WTC11 (cell line): ENCODE results near the gene FAM20A. TPM values are rescaled to one million over a fixed set of nuclear protein-coding genes. Genes with fewer than 3 reads are reported as not detected.

Source experiments
- CREB1 ChIP-seq: sonication (generic); formaldehyde crosslinking; IDR thresholded peaks from 2 replicates; pipeline ENCODE4 v1.8.0; 2023; ENCODE audit warnings: mild to moderate bottlenecking, missing genetic modification reagents
- ELF4 ChIP-seq: sonication (generic); formaldehyde crosslinking; IDR thresholded peaks from 2 replicates; pipeline ENCODE4 v1.8.1; 2022; ENCODE audit warnings: low read depth, mild to moderate bottlenecking, moderate library complexity, missing genetic modification reagents
- EMX1 ChIP-seq: fragments of 250-450 bp; sonication (Bioruptor Pico); IDR thresholded peaks from 2 replicates; pipeline ENCODE4 v1.8.0; 2021; ENCODE audit warnings: mild to moderate bottlenecking
- ETV6 ChIP-seq: sonication (generic); formaldehyde crosslinking; IDR thresholded peaks from 2 replicates; pipeline ENCODE4 v1.8.1; 2022; ENCODE audit warnings: mild to moderate bottlenecking, missing genetic modification reagents
- FOXP1 ChIP-seq: sonication (generic); formaldehyde crosslinking; IDR thresholded peaks from 2 replicates; pipeline ENCODE4 v1.8.0; 2022; ENCODE audit warnings: missing genetic modification reagents, mild to moderate bottlenecking, moderate library complexity, borderline replicate concordance
- GABPB1 ChIP-seq: sonication (generic); formaldehyde crosslinking; IDR thresholded peaks from 2 replicates; pipeline ENCODE4 v1.8.1; 2023; ENCODE audit warnings: mild to moderate bottlenecking, missing genetic modification reagents
- GRHL2 ChIP-seq: fragments of 250-450 bp; sonication (Bioruptor Pico); IDR thresholded peaks from 2 replicates; pipeline ENCODE4 v1.8.0; 2022; ENCODE audit warnings: mild to moderate bottlenecking, moderate library complexity; ENCODE audit not compliant: insufficient replicate concordance, severe bottlenecking
- GTF2I ChIP-seq: fragments of 250-450 bp; sonication (Bioruptor Pico); conservative IDR thresholded peaks from 2 replicates; pipeline ENCODE4 v1.4.0; 2021; ENCODE audit warnings: mild to moderate bottlenecking
- HMGA2 ChIP-seq: fragments of 250-450 bp; sonication (Bioruptor Pico); IDR thresholded peaks from 2 replicates; pipeline ENCODE4 v1.4.0; 2021; ENCODE audit warnings: mild to moderate bottlenecking, moderate library complexity
- JUN ChIP-seq: sonication (generic); formaldehyde crosslinking; IDR thresholded peaks from 2 replicates; pipeline ENCODE4 v1.8.0; 2023; ENCODE audit warnings: mild to moderate bottlenecking, missing genetic modification reagents
- KAT7 ChIP-seq: sonication (generic); formaldehyde crosslinking; IDR thresholded peaks from 2 replicates; pipeline ENCODE4 v1.8.1; 2023; ENCODE audit warnings: missing genetic modification reagents, mild to moderate bottlenecking, borderline replicate concordance
- NFATC4 ChIP-seq: fragments of 250-450 bp; sonication (Bioruptor Pico); IDR thresholded peaks from 2 replicates; pipeline ENCODE4 v1.9.0; 2021; ENCODE audit warnings: mild to moderate bottlenecking
- NFE2L1 ChIP-seq: sonication (generic); formaldehyde crosslinking; IDR thresholded peaks from 2 replicates; pipeline ENCODE4 v1.8.1; 2023; ENCODE audit warnings: missing genetic modification reagents
- NFYB ChIP-seq: sonication (generic); formaldehyde crosslinking; conservative IDR thresholded peaks from 2 replicates; pipeline ENCODE4 v1.8.0; 2022; ENCODE audit warnings: low read depth, missing genetic modification reagents
- NR1H2 ChIP-seq: sonication (generic); formaldehyde crosslinking; IDR thresholded peaks from 2 replicates; pipeline ENCODE4 v1.9.0; 2021; ENCODE audit warnings: mild to moderate bottlenecking, moderate library complexity, missing genetic modification reagents
- PRRX2 ChIP-seq: fragments of 250-450 bp; sonication (Bioruptor Pico); IDR thresholded peaks from 2 replicates; pipeline ENCODE4 v1.8.0; 2021; ENCODE audit warnings: mild to moderate bottlenecking
- TEAD4 ChIP-seq: sonication (generic); formaldehyde crosslinking; IDR thresholded peaks from 2 replicates; pipeline ENCODE4 v1.8.0; 2022; ENCODE audit warnings: mild to moderate bottlenecking, missing genetic modification reagents
- TP53 ChIP-seq: sonication (generic); formaldehyde crosslinking; IDR thresholded peaks from 2 replicates; pipeline ENCODE4 v1.8.1; 2023; ENCODE audit warnings: mild to moderate bottlenecking, missing genetic modification reagents
- ZNF121 ChIP-seq: sonication (generic); formaldehyde crosslinking; IDR thresholded peaks from 2 replicates; pipeline ENCODE4 v1.8.0; 2023; ENCODE audit warnings: missing genetic modification reagents
- ZNF232 ChIP-seq: sonication (generic); formaldehyde crosslinking; IDR thresholded peaks from 2 replicates; pipeline ENCODE4 v1.8.0; 2022; ENCODE audit warnings: mild to moderate bottlenecking, missing genetic modification reagents
- ZNF671 ChIP-seq: fragments of 250-450 bp; sonication (Bioruptor Pico); IDR thresholded peaks from 2 replicates; pipeline ENCODE4 v1.8.0; 2021; ENCODE audit warnings: mild to moderate bottlenecking
- total RNA-seq: library from RNA; stranded (reverse); gene quantifications from 3 replicates; pipeline ENCODE4 v1.2.3, GENCODE V29; 2021
- TF ChIP-seq, protein P1 (sequence below): sonication (generic); formaldehyde crosslinking; IDR thresholded peaks from 2 replicates; pipeline ENCODE4 v1.8.1; 2023; ENCODE audit warnings: mild to moderate bottlenecking, moderate library complexity, missing genetic modification reagents
- TF ChIP-seq, protein P2 (sequence below): sonication (generic); formaldehyde crosslinking; IDR thresholded peaks from 2 replicates; pipeline ENCODE4 v1.8.0; 2022; ENCODE audit warnings: mild to moderate bottlenecking, missing genetic modification reagents
- TF ChIP-seq, protein P3 (sequence below): sonication (generic); formaldehyde crosslinking; IDR thresholded peaks from 2 replicates; pipeline ENCODE4 v1.8.1; 2023; ENCODE audit warnings: mild to moderate bottlenecking, missing genetic modification reagents
- TF ChIP-seq, protein P4 (sequence below): sonication (generic); formaldehyde crosslinking; IDR thresholded peaks from 2 replicates; pipeline ENCODE4 v1.8.0; 2022; ENCODE audit warnings: mild to moderate bottlenecking, missing genetic modification reagents
- TF ChIP-seq, protein P5 (sequence below): sonication (generic); formaldehyde crosslinking; IDR thresholded peaks from 2 replicates; pipeline ENCODE4 v1.8.0; 2023; ENCODE audit warnings: missing genetic modification reagents, mild to moderate bottlenecking, borderline replicate concordance
- TF ChIP-seq, protein P6 (sequence below): sonication (generic); formaldehyde crosslinking; IDR thresholded peaks from 2 replicates; pipeline ENCODE4 v1.8.0; 2022; ENCODE audit warnings: mild to moderate bottlenecking, missing genetic modification reagents
- TF ChIP-seq, protein P7 (sequence below): sonication (generic); formaldehyde crosslinking; IDR thresholded peaks from 2 replicates; pipeline ENCODE4 v1.8.1; 2023; ENCODE audit warnings: mild to moderate bottlenecking, missing genetic modification reagents, moderate library complexity
- TF ChIP-seq, protein P8 (sequence below): fragments of 250-450 bp; sonication (Bioruptor Pico); IDR thresholded peaks from 2 replicates; pipeline ENCODE4 v1.8.0; 2021; ENCODE audit warnings: mild to moderate bottlenecking

The FAM20A gene
- total RNA-seq, 1 experiment from 2014 or later = 5.8 TPM

DNA sequence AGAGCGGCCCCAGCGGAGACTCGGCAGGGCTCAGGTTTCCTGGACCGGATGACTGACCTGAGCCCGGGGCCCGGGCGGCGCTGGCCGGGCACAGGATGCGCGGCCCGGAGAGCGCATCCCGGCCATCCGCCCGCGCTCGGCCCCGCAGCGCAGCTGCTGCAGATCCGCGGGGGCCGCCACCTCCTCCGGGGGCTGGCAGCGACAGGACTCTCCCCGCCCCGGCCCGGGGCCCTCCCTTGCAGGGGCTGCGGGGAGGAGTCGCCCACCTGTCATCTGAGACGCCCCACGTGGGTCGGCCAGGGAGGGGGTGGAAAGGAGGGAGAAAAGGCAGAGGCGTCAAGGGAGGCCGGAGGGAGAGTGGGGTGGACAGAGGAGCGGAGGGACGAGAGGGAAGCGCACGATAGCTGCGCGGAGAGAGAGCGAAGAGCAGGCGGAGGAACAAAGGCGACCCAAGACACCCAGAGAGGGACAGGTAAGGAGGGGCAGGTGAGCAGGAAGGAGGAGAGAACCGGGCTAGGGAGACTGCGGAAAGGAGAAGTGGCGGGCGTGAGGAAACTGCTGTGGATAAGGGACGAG is 89.4 kb downstream of the FAM20A start (continued):
- TF ChIP-seq, protein P1, sequence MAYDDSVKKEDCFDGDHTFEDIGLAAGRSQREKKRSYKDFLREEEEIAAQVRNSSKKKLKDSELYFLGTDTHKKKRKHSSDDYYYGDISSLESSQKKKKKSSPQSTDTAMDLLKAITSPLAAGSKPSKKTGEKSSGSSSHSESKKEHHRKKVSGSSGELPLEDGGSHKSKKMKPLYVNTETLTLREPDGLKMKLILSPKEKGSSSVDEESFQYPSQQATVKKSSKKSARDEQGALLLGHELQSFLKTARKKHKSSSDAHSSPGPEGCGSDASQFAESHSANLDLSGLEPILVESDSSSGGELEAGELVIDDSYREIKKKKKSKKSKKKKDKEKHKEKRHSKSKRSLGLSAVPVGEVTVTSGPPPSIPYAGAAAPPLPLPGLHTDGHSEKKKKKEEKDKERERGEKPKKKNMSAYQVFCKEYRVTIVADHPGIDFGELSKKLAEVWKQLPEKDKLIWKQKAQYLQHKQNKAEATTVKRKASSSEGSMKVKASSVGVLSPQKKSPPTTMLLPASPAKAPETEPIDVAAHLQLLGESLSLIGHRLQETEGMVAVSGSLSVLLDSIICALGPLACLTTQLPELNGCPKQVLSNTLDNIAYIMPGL (CRISPR knock-in tag) = 0 out of 2 replicates have a peak, but pooled peaks have one; percentile 2
- TF ChIP-seq, protein P2, sequence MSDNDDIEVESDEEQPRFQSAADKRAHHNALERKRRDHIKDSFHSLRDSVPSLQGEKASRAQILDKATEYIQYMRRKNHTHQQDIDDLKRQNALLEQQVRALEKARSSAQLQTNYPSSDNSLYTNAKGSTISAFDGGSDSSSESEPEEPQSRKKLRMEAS (CRISPR knock-in tag) = peak; percentile 71; the same call in 1 of the 2 replicates
- TF ChIP-seq HMGA2 (CRISPR knock-in tag) (peak; percentile 46; the same call in 1 of the 2 replicates), NR1H2 (CRISPR knock-in tag) (no peak), PRRX2 (CRISPR knock-in tag) (no peak), KAT7 (CRISPR knock-in tag) (peak; percentile 94; the same call in 1 of the 2 replicates), ETV6 (CRISPR knock-in tag) (no peak), GRHL2 (CRISPR knock-in tag) (no peak), TEAD4 (no peak), EMX1 (CRISPR knock-in tag) (no peak), ELF4 (CRISPR knock-in tag) (no peak), NFE2L1 (CRISPR knock-in tag) (peak; percentile 21; the same call in 1 of the 2 replicates), NFYB (CRISPR knock-in tag) (no peak), GTF2I (CRISPR knock-in tag) (no peak), JUN (CRISPR knock-in tag) (no peak), FOXP1 (CRISPR knock-in tag) (no peak; the same call in 1 of the 2 replicates), TP53 (CRISPR knock-in tag) (peak; percentile 53; the same call in 1 of the 2 replicates), ZNF121 (CRISPR knock-in tag) (no peak), GABPB1 (CRISPR knock-in tag) (peak; percentile 41; the same call in 1 of the 2 replicates), ZNF671 (CRISPR knock-in tag) (no peak), ZNF232 (CRISPR knock-in tag) (no peak), NFATC4 (CRISPR knock-in tag) (no peak), CREB1 (no peak)
- TF ChIP-seq, protein P3, sequence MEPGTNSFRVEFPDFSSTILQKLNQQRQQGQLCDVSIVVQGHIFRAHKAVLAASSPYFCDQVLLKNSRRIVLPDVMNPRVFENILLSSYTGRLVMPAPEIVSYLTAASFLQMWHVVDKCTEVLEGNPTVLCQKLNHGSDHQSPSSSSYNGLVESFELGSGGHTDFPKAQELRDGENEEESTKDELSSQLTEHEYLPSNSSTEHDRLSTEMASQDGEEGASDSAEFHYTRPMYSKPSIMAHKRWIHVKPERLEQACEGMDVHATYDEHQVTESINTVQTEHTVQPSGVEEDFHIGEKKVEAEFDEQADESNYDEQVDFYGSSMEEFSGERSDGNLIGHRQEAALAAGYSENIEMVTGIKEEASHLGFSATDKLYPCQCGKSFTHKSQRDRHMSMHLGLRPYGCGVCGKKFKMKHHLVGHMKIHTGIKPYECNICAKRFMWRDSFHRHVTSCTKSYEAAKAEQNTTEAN = no peak
- TF ChIP-seq, protein P4, sequence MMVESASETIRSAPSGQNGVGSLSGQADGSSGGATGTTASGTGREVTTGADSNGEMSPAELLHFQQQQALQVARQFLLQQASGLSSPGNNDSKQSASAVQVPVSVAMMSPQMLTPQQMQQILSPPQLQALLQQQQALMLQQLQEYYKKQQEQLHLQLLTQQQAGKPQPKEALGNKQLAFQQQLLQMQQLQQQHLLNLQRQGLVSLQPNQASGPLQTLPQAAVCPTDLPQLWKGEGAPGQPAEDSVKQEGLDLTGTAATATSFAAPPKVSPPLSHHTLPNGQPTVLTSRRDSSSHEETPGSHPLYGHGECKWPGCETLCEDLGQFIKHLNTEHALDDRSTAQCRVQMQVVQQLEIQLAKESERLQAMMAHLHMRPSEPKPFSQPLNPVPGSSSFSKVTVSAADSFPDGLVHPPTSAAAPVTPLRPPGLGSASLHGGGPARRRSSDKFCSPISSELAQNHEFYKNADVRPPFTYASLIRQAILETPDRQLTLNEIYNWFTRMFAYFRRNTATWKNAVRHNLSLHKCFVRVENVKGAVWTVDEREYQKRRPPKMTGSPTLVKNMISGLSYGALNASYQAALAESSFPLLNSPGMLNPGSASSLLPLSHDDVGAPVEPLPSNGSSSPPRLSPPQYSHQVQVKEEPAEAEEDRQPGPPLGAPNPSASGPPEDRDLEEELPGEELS (CRISPR knock-in tag) = 0 out of 2 replicates have a peak, but pooled peaks have one; percentile 8
- TF ChIP-seq, protein P5, sequence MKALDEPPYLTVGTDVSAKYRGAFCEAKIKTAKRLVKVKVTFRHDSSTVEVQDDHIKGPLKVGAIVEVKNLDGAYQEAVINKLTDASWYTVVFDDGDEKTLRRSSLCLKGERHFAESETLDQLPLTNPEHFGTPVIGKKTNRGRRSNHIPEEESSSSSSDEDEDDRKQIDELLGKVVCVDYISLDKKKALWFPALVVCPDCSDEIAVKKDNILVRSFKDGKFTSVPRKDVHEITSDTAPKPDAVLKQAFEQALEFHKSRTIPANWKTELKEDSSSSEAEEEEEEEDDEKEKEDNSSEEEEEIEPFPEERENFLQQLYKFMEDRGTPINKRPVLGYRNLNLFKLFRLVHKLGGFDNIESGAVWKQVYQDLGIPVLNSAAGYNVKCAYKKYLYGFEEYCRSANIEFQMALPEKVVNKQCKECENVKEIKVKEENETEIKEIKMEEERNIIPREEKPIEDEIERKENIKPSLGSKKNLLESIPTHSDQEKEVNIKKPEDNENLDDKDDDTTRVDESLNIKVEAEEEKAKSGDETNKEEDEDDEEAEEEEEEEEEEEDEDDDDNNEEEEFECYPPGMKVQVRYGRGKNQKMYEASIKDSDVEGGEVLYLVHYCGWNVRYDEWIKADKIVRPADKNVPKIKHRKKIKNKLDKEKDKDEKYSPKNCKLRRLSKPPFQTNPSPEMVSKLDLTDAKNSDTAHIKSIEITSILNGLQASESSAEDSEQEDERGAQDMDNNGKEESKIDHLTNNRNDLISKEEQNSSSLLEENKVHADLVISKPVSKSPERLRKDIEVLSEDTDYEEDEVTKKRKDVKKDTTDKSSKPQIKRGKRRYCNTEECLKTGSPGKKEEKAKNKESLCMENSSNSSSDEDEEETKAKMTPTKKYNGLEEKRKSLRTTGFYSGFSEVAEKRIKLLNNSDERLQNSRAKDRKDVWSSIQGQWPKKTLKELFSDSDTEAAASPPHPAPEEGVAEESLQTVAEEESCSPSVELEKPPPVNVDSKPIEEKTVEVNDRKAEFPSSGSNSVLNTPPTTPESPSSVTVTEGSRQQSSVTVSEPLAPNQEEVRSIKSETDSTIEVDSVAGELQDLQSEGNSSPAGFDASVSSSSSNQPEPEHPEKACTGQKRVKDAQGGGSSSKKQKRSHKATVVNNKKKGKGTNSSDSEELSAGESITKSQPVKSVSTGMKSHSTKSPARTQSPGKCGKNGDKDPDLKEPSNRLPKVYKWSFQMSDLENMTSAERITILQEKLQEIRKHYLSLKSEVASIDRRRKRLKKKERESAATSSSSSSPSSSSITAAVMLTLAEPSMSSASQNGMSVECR = peak; percentile 75; the same call in 1 of the 2 replicates
- TF ChIP-seq, protein P6, sequence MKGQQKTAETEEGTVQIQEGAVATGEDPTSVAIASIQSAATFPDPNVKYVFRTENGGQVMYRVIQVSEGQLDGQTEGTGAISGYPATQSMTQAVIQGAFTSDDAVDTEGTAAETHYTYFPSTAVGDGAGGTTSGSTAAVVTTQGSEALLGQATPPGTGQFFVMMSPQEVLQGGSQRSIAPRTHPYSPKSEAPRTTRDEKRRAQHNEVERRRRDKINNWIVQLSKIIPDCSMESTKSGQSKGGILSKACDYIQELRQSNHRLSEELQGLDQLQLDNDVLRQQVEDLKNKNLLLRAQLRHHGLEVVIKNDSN (CRISPR knock-in tag) = peak; percentile 81
- TF ChIP-seq, protein P7, sequence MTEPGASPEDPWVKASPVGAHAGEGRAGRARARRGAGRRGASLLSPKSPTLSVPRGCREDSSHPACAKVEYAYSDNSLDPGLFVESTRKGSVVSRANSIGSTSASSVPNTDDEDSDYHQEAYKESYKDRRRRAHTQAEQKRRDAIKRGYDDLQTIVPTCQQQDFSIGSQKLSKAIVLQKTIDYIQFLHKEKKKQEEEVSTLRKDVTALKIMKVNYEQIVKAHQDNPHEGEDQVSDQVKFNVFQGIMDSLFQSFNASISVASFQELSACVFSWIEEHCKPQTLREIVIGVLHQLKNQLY = no peak
- TF ChIP-seq, protein P8, sequence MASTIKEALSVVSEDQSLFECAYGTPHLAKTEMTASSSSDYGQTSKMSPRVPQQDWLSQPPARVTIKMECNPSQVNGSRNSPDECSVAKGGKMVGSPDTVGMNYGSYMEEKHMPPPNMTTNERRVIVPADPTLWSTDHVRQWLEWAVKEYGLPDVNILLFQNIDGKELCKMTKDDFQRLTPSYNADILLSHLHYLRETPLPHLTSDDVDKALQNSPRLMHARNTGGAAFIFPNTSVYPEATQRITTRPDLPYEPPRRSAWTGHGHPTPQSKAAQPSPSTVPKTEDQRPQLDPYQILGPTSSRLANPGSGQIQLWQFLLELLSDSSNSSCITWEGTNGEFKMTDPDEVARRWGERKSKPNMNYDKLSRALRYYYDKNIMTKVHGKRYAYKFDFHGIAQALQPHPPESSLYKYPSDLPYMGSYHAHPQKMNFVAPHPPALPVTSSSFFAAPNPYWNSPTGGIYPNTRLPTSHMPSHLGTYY (CRISPR knock-in tag) = no peak
